ENCODE data around the gene HASPIN.

DNA sequence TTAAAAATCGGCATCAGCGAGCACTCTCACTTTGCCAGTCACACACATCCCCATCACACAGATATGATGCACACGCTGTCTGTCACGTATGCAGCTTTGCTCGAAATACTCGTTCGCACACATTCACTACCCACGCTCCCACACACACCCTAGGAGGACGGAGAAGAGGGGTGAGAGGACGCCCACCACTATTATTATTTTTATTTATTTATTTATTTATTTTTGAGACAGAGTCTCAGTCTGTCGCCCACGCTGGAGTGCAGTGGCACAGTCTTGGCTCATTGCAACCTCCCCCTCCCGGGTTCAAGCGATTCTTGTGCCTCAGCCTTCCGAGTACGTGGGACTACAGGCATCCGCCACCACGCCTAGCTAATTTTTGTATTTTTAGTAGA is 30.4 kb downstream of the HASPIN start:
- TF ChIP-seq, protein P1, sequence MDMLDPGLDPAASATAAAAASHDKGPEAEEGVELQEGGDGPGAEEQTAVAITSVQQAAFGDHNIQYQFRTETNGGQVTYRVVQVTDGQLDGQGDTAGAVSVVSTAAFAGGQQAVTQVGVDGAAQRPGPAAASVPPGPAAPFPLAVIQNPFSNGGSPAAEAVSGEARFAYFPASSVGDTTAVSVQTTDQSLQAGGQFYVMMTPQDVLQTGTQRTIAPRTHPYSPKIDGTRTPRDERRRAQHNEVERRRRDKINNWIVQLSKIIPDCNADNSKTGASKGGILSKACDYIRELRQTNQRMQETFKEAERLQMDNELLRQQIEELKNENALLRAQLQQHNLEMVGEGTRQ (IDR thresholded peaks at IDR 0.05; ENCODE audit: low read length) = no peak
- TF ChIP-seq SP2 (IDR thresholded peaks at IDR 0.05; ENCODE audit: low read length) (no peak), EGR1 (IDR thresholded peaks at IDR 0.05; ENCODE audit: borderline replicate concordance, low read depth, low read length) (no peak), POLR2A (IDR thresholded peaks at IDR 0.05; ENCODE audit: control extremely low read depth in 1 of 2, low read depth in 2 of 2, low read length in 2 of 2) (no peak), CHD2 (IDR thresholded peaks at IDR 0.05; ENCODE audit: low read length) (no peak), BCL11A (IDR thresholded peaks at IDR 0.05; ENCODE audit: low read depth in 2 of 2, low read length in 2 of 2) (no peak)
- TF ChIP-seq, protein P2, sequence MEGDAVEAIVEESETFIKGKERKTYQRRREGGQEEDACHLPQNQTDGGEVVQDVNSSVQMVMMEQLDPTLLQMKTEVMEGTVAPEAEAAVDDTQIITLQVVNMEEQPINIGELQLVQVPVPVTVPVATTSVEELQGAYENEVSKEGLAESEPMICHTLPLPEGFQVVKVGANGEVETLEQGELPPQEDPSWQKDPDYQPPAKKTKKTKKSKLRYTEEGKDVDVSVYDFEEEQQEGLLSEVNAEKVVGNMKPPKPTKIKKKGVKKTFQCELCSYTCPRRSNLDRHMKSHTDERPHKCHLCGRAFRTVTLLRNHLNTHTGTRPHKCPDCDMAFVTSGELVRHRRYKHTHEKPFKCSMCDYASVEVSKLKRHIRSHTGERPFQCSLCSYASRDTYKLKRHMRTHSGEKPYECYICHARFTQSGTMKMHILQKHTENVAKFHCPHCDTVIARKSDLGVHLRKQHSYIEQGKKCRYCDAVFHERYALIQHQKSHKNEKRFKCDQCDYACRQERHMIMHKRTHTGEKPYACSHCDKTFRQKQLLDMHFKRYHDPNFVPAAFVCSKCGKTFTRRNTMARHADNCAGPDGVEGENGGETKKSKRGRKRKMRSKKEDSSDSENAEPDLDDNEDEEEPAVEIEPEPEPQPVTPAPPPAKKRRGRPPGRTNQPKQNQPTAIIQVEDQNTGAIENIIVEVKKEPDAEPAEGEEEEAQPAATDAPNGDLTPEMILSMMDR (IDR thresholded peaks at IDR 0.05; ENCODE audit: control extremely low read depth in 1 of 3, insufficient read depth in 1 of 3, low read depth in 1 of 3, low read length in 3 of 3) = no peak

Data from H1 (cell line).